IPS-18a (cell line): Measurements from ENCODE around the gene SCART1.
"Not testable (repeated sequence)": the region's sequence is repeated elsewhere in the genome, so short reads cannot be mapped to it uniquely, and the experiment has no call there.

Experiments used
- H3K27ac ChIP-seq: one replicate; pipeline ENCODE4 v1.5.1; 2013; ENCODE audit warnings: low read length
- H3K27me3 ChIP-seq: one replicate; pipeline ENCODE4 v1.6.1; 2013; ENCODE audit warnings: mild to moderate bottlenecking, low read length; ENCODE audit not compliant: control insufficient read depth, insufficient read depth
- H3K36me3 ChIP-seq: one replicate; pipeline ENCODE4 v1.6.1; 2013; ENCODE audit warnings: low read depth, low read length; ENCODE audit not compliant: control insufficient read depth
- H3K4me1 ChIP-seq: one replicate; pipeline ENCODE4 v1.6.1; 2013; ENCODE audit warnings: low read depth, low read length; ENCODE audit not compliant: control insufficient read depth
- H3K4me3 ChIP-seq: one replicate; pipeline ENCODE4 v1.5.1; 2013; ENCODE audit warnings: low read length
- H3K9ac ChIP-seq: one replicate; pipeline ENCODE4 v1.6.1; 2013; ENCODE audit warnings: mild to moderate bottlenecking, low read length, moderate library complexity
- H3K9me3 ChIP-seq: one replicate; pipeline ENCODE4 v1.6.1; 2013; ENCODE audit warnings: low read depth, low read length; ENCODE audit not compliant: control insufficient read depth

Gene SCART1

DNA sequence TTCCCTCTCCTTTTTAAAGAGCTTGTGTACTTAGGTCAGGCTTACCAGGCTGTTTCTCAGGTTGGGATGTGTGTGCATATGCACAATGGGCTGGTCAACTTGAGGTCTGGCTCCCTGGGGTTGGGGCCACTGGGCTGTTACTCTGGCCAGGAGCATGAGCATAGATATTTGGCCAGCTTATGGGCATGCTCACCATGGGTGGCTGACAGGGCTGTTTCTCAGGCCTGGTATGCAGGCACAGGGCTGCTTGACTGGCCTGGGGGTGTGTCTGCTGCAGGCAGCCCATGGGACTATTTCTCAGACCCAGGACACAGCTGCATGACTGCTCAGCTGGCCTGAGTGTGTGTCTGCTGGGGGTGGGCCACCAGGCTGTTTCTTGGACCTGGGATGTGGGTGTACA, 34.6 kb downstream of the SCART1 start:
- Histone ChIP-seq H3K9ac (no peak overlapping the region), H3K4me3 (no peak overlapping the region), H3K9me3 (peaks cover 46% of the 10 kb centered on the region), H3K36me3 (no peaks in the 10 kb centered on the region), H3K27ac (no peak overlapping the region), H3K27me3 (no peaks in the 10 kb centered on the region), H3K4me1 (no peaks in the 10 kb centered on the region)

DNA sequence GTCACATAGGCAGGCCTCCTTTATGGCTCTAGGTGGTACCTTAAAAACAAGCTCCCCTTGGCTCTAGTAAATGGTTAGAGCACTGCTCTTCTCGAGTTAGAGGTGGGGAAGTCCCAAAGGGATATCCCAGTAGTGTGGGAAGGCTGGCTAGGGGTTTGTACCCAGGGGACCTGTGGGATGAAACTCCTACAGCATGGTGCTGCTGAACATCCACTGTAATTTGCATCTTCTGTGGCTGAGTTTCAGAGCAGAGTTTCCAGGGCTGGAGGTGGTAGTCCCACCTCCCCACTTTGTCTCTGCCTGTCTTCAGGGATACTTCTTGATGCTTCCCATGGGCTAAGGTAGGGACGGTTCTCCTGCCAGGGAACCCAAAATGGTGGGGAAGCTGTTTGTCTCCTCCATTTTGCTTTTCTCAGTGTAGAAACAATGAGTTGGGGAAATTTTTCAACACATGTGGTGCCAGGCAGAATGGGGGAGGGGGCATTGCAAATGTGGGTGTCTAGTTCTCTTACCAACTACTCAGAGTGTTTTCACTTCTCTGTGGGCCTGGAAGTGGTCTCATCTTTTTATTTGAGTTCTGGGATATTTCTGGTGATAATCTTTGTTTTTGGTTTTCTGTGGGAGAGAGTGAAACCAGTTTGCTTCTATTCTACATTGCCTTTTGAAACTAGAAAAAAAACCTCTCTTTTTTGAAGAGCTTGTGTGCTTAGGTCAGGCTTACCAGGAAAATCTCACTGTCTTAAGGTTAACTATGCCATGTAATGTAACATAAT, 36.3 kb downstream of the SCART1 start:
- H3K27me3 ChIP-seq: no peaks in the 10 kb centered on the region
- no peaks in the 10 kb centered on the region for H3K4me1 ChIP-seq
- no peak overlapping the region for H3K9ac ChIP-seq
- peaks cover 47% of the 10 kb centered on the region for H3K9me3 ChIP-seq
- no peak overlapping the region for H3K27ac ChIP-seq
- H3K4me3 ChIP-seq: no peak overlapping the region
- no peaks in the 10 kb centered on the region for H3K36me3 ChIP-seq

GRCh38 chr10:133493562-133493961, 39.8 kb downstream of the SCART1 start:
- not testable (repeated sequence) for H3K36me3 ChIP-seq, H3K27ac ChIP-seq, H3K9ac ChIP-seq, H3K4me3 ChIP-seq, H3K4me1 ChIP-seq, H3K27me3 ChIP-seq
- H3K9me3 ChIP-seq: peaks cover 42% of the 10 kb centered on the region

- H3K27ac ChIP-seq, H3K4me1 ChIP-seq, H3K36me3 ChIP-seq, H3K9ac ChIP-seq, H3K4me3 ChIP-seq, H3K27me3 ChIP-seq: not testable (repeated sequence)
- H3K9me3 ChIP-seq: peaks cover 25% of the 10 kb centered on the region
Measured at GRCh38 chr10:133497363-133497762, 43.6 kb downstream of the SCART1 start.

DNA sequence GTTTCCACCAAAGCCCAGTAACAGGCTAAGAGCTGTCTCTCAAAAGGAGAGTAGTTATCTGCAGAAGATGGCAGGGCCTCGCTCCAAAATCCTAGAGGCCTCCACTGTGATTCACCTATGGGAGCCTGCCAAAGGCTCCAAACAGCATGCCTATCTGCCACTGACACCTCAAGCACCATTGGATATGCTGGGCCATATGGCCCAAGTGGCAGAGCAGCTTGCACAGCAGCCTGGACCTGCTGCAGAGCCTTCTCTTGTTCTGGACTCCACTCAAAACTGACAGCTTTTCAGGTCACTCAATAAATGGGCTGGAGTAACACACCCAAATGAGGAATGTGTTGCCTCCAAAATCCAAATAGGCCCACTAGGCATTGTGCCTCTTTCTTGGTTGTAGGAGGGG, 45.4 kb downstream of the SCART1 start:
- H3K36me3 ChIP-seq, H3K4me3 ChIP-seq, H3K27ac ChIP-seq, H3K9ac ChIP-seq, H3K4me1 ChIP-seq, H3K27me3 ChIP-seq: not testable (repeated sequence)
- peaks cover 16% of the 10 kb centered on the region for H3K9me3 ChIP-seq

- not testable (repeated sequence) for H3K27me3 ChIP-seq, H3K4me1 ChIP-seq, H3K36me3 ChIP-seq, H3K4me3 ChIP-seq, H3K27ac ChIP-seq, H3K9ac ChIP-seq
- H3K9me3 ChIP-seq: peaks cover 12% of the 10 kb centered on the region
Measured at GRCh38 chr10:133500897-133501296, 47.2 kb downstream of the SCART1 start.

GRCh38 chr10:133509700-133510099, 56.0 kb downstream of the SCART1 start:
- Histone ChIP-seq H3K4me1 (no peaks in the 10 kb centered on the region), H3K27ac (no peak overlapping the region), H3K9ac (no peak overlapping the region), H3K27me3 (no peaks in the 10 kb centered on the region), H3K4me3 (no peak overlapping the region), H3K9me3 (peaks cover 49% of the 10 kb centered on the region), H3K36me3 (no peaks in the 10 kb centered on the region)

DNA sequence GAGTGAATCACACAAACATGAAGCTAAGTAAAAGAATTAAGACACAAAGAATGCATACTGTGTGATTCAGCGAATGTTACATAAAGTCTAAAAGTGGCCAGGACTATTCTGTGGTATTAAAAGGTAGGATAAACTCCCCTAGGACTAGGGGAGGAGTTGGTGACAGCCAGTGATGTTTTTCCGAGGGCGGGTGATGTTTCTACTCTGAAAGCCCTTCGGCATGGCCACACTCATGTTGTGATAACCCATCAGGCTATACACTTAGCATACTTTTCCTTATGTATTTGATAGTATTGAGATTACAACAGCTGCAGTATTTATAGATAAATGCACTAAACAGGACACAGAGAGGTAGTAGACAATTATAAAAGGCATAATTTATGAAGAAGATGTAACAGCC, 57.7 kb downstream of the SCART1 start:
- Histone ChIP-seq H3K4me1 (no peaks in the 10 kb centered on the region), H3K9me3 (peaks cover 59% of the 10 kb centered on the region), H3K27me3 (no peaks in the 10 kb centered on the region), H3K27ac (no peak overlapping the region), H3K4me3 (no peak overlapping the region), H3K9ac (no peak overlapping the region), H3K36me3 (no peaks in the 10 kb centered on the region)

GRCh38 chr10:133511907-133512528, 58.3 kb downstream of the SCART1 start:
- H3K4me3 ChIP-seq: no peak overlapping the region
- H3K9me3 ChIP-seq: peaks cover 60% of the 10 kb centered on the region
- H3K27me3 ChIP-seq: no peaks in the 10 kb centered on the region
- H3K4me1 ChIP-seq: no peaks in the 10 kb centered on the region
- H3K27ac ChIP-seq: no peak overlapping the region
- no peak overlapping the region for H3K9ac ChIP-seq
- H3K36me3 ChIP-seq: no peaks in the 10 kb centered on the region

DNA sequence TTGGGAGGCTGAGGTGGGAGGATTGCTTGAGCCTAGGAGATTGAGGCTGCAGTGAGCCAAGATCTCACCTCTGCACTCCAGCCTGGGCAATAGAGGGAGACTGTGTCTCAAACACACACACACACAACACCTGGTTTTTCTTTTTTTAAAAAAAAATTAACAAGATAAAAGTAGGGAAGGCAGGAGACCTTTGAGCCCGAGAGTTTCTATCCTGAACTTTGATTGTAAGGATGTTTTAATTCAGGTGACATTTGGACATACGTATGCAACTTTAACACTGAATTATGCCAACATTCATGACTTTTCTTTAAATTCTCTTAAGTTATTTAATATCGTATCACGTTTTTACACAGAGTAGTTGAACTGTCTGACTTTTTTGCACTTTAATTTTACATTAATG, 61.7 kb downstream of the SCART1 start:
- Histone ChIP-seq H3K27ac (no peak overlapping the region), H3K4me1 (no peaks in the 10 kb centered on the region), H3K36me3 (no peaks in the 10 kb centered on the region), H3K27me3 (no peaks in the 10 kb centered on the region), H3K9me3 (peaks cover 58% of the 10 kb centered on the region), H3K9ac (no peak overlapping the region), H3K4me3 (no peak overlapping the region)

- H3K36me3 ChIP-seq: no peaks in the 10 kb centered on the region
- no peaks in the 10 kb centered on the region for H3K27me3 ChIP-seq
- peaks cover 62% of the 10 kb centered on the region for H3K9me3 ChIP-seq
- H3K4me1 ChIP-seq: no peaks in the 10 kb centered on the region
- no peak overlapping the region for H3K4me3 ChIP-seq
- H3K27ac ChIP-seq: no peak overlapping the region
- no peak overlapping the region for H3K9ac ChIP-seq
Measured at GRCh38 chr10:133516057-133516456, 62.3 kb downstream of the SCART1 start.

GRCh38 chr10:133518517-133518916, 64.8 kb downstream of the SCART1 start:
- peaks cover 53% of the 10 kb centered on the region for H3K9me3 ChIP-seq
- not testable (repeated sequence) for H3K9ac ChIP-seq, H3K4me1 ChIP-seq, H3K36me3 ChIP-seq, H3K27me3 ChIP-seq, H3K4me3 ChIP-seq, H3K27ac ChIP-seq
